Karpas-422 (cell line): ENCODE results near the gene DCAF8L1. TPM values are rescaled to one million over a fixed set of nuclear protein-coding genes. Genes with fewer than 3 reads are reported as not detected.
"Not testable (repeated sequence)": the region's sequence is repeated elsewhere in the genome, so short reads cannot be mapped to it uniquely, and the experiment has no call there.

Source experiments
- DNase-seq: peaks from one replicate; pipeline ENCODE4 v3.0.0-alpha.2; 2015
- H2AFZ ChIP-seq: fragments of 200-600 bp; sonication (generic); 2 replicates; pipeline ENCODE4 v1.6.1; 2014; ENCODE audit warnings: antibody characterized with exemption, low read length, mixed read lengths
- H3K27ac ChIP-seq: fragments of 200-600 bp; sonication (generic); 2 replicates; pipeline ENCODE4 v1.5.1; 2014; ENCODE audit warnings: mild to moderate bottlenecking, low read length, moderate library complexity
- H3K27me3 ChIP-seq: fragments of 200-600 bp; sonication (generic); 2 replicates; pipeline ENCODE4 v1.6.1; 2014; ENCODE audit warnings: low read length, mixed read lengths
- H3K36me3 ChIP-seq: fragments of 200-600 bp; sonication (generic); 2 replicates; pipeline ENCODE4 v1.6.1; 2014; ENCODE audit warnings: low read length, mixed read lengths; ENCODE audit not compliant: insufficient read depth
- H3K4me1 ChIP-seq: fragments of 200-600 bp; sonication (generic); 2 replicates; pipeline ENCODE4 v1.6.1; 2014; ENCODE audit warnings: mild to moderate bottlenecking, low read length, mixed read lengths
- H3K4me2 ChIP-seq: fragments of 200-600 bp; sonication (generic); 2 replicates; pipeline ENCODE4 v1.6.1; 2014; ENCODE audit warnings: low read length, low read depth, mild to moderate bottlenecking; ENCODE audit not compliant: poor library complexity, severe bottlenecking
- H3K4me3 ChIP-seq: fragments of 200-600 bp; sonication (generic); 2 replicates; pipeline ENCODE4 v1.5.1; 2014; ENCODE audit warnings: mild to moderate bottlenecking, antibody characterized with exemption, low read length, mixed read lengths
- H3K79me2 ChIP-seq: fragments of 200-600 bp; sonication (generic); 2 replicates; pipeline ENCODE4 v1.6.1; 2014; ENCODE audit warnings: mild to moderate bottlenecking, low read length, mixed read lengths
- H3K9ac ChIP-seq: fragments of 200-600 bp; sonication (generic); 2 replicates; pipeline ENCODE4 v1.6.0; 2014; ENCODE audit warnings: low read length
- H3K9me2 ChIP-seq: fragments of 200-600 bp; sonication (generic), shearing (Covaris generic); replicated peaks from 2 replicates; pipeline ENCODE4 v1.6.0; 2014; ENCODE audit warnings: mild to moderate bottlenecking, low read length, moderate library complexity; ENCODE audit not compliant: insufficient read depth
- H3K9me3 ChIP-seq: fragments of 300-700, 200-600 bp; sonication (generic); 2 replicates; pipeline ENCODE4 v1.6.1; 2014; ENCODE audit warnings: low read length, mixed read lengths
- H4K20me1 ChIP-seq: fragments of 200-600 bp; sonication (generic); 2 replicates; pipeline ENCODE4 v1.6.1; 2014; ENCODE audit warnings: mild to moderate bottlenecking, antibody characterized with exemption, low read length, low read depth; ENCODE audit not compliant: insufficient read depth
- total RNA-seq: library from RNA; depleted of rRNA; stranded (reverse); fragments of >200 nt; shearing (Covaris generic); gene quantifications from 2 replicates; pipeline ENCODE4 v1.2.3, GENCODE V29; 2014; ENCODE audit warnings: low replicate concordance

DCAF8L1 gene
- total RNA-seq, 1 experiment from 2014 or later: not detected

- Histone ChIP-seq H3K27me3 (no peaks in the 10 kb centered on the region), H3K36me3 (no peaks in the 10 kb centered on the region), H3K4me1 (no peaks in the 10 kb centered on the region)
These were observed 6.8 kb upstream of the DCAF8L1 start for GRCh38 chrX:27987862-27988646.

GRCh38 chrX:27976934-27977333 is 4.3 kb downstream of the DCAF8L1 start:
- DNase-seq, H3K4me3 ChIP-seq, H3K27me3 ChIP-seq, H3K79me2 ChIP-seq, H3K36me3 ChIP-seq, H3K4me2 ChIP-seq, H2AFZ ChIP-seq, H3K27ac ChIP-seq, H3K9me2 ChIP-seq, H3K4me1 ChIP-seq, H3K9ac ChIP-seq, H4K20me1 ChIP-seq: not testable (repeated sequence)
- peaks cover 15% of the 10 kb centered on the region for H3K9me3 ChIP-seq

More at GRCh38 chrX:27987862-27988646, 6.8 kb upstream of the DCAF8L1 start:
- DNase-seq: no peak
- no peaks in the 10 kb centered on the region for H3K79me2 ChIP-seq
- H4K20me1 ChIP-seq: no peaks in the 10 kb centered on the region
- H3K27ac ChIP-seq: no peak overlapping the region
- H3K9ac ChIP-seq: no peak overlapping the region
- no peak overlapping the region for H3K4me2 ChIP-seq
- 0 out of 2 replicates have a peak, but pooled peaks cover 4% of the 10 kb centered on the region for H3K9me2 ChIP-seq
- peaks cover 19% of the 10 kb centered on the region; the same call in 1 of the 2 replicates for H3K9me3 ChIP-seq
- H3K4me3 ChIP-seq: no peak overlapping the region
- H2AFZ ChIP-seq: no peak overlapping the region

GRCh38 chrX:27976284-27976683 is 5.0 kb downstream of the DCAF8L1 start:
- Histone ChIP-seq H3K4me3 (no peak overlapping the region), H3K9me2 (no peaks in the 10 kb centered on the region; the same call in 1 of the 2 replicates), H3K79me2 (no peaks in the 10 kb centered on the region), H3K9me3 (peaks cover 13% of the 10 kb centered on the region), H2AFZ (no peak overlapping the region), H3K27ac (no peak overlapping the region), H3K36me3 (no peaks in the 10 kb centered on the region), H3K4me1 (no peaks in the 10 kb centered on the region), H3K27me3 (no peaks in the 10 kb centered on the region), H3K4me2 (no peak overlapping the region), H3K9ac (no peak overlapping the region), H4K20me1 (no peaks in the 10 kb centered on the region)
- no peak for DNase-seq

GRCh38 chrX:27968878-27969277 is 12.4 kb downstream of the DCAF8L1 start:
- H3K36me3 ChIP-seq: no peaks in the 10 kb centered on the region

GRCh38 chrX:27968352-27968751 is 12.9 kb downstream of the DCAF8L1 start:
- no peaks in the 10 kb centered on the region for H3K36me3 ChIP-seq
- H3K9me3 ChIP-seq: peaks cover 22% of the 10 kb centered on the region
- DNase-seq: no peak
- H3K27ac ChIP-seq: no peak overlapping the region
- no peak overlapping the region for H3K9ac ChIP-seq
- no peaks in the 10 kb centered on the region for H3K79me2 ChIP-seq
- no peak overlapping the region for H3K4me3 ChIP-seq
- H3K4me2 ChIP-seq: no peak overlapping the region
- H4K20me1 ChIP-seq: no peaks in the 10 kb centered on the region
- no peak overlapping the region for H2AFZ ChIP-seq
- no peaks in the 10 kb centered on the region for H3K27me3 ChIP-seq
- no peaks in the 10 kb centered on the region for H3K4me1 ChIP-seq
- no peaks in the 10 kb centered on the region for H3K9me2 ChIP-seq

More at GRCh38 chrX:27968878-27969277, 12.4 kb downstream of the DCAF8L1 start:
- H4K20me1 ChIP-seq: no peaks in the 10 kb centered on the region
- no peak overlapping the region for H3K27ac ChIP-seq
- H3K4me1 ChIP-seq: no peaks in the 10 kb centered on the region
- peaks cover 22% of the 10 kb centered on the region for H3K9me3 ChIP-seq
- no peak overlapping the region for H2AFZ ChIP-seq
- DNase-seq: no peak
- H3K9ac ChIP-seq: no peak overlapping the region
- no peaks in the 10 kb centered on the region for H3K79me2 ChIP-seq
- no peaks in the 10 kb centered on the region for H3K27me3 ChIP-seq
- H3K4me2 ChIP-seq: no peak overlapping the region
- H3K4me3 ChIP-seq: no peak overlapping the region
- no peaks in the 10 kb centered on the region for H3K9me2 ChIP-seq

- no peaks in the 10 kb centered on the region for H3K79me2 ChIP-seq
- peaks cover 25% of the 10 kb centered on the region for H3K9me3 ChIP-seq
- H3K9ac ChIP-seq: no peak overlapping the region
These were observed 14.3 kb downstream of the DCAF8L1 start for GRCh38 chrX:27966955-27967354.

GRCh38 chrX:27966492-27966891 is 14.8 kb downstream of the DCAF8L1 start:
- Histone ChIP-seq H3K9me3 (peaks cover 25% of the 10 kb centered on the region), H3K9ac (no peak overlapping the region), H2AFZ (no peak overlapping the region), H3K4me2 (no peak overlapping the region), H3K36me3 (no peaks in the 10 kb centered on the region), H3K27ac (no peak overlapping the region), H4K20me1 (no peaks in the 10 kb centered on the region), H3K27me3 (no peaks in the 10 kb centered on the region), H3K4me3 (no peak overlapping the region), H3K79me2 (no peaks in the 10 kb centered on the region), H3K9me2 (no peaks in the 10 kb centered on the region), H3K4me1 (no peaks in the 10 kb centered on the region)
- no peak for DNase-seq

More at GRCh38 chrX:27966955-27967354, 14.3 kb downstream of the DCAF8L1 start:
- no peak overlapping the region for H2AFZ ChIP-seq
- H3K36me3 ChIP-seq: no peaks in the 10 kb centered on the region
- H3K4me3 ChIP-seq: no peak overlapping the region
- no peak for DNase-seq
- no peak overlapping the region for H3K4me2 ChIP-seq
- H3K9me2 ChIP-seq: no peaks in the 10 kb centered on the region
- no peaks in the 10 kb centered on the region for H3K4me1 ChIP-seq
- no peak overlapping the region for H3K27ac ChIP-seq
- H3K27me3 ChIP-seq: no peaks in the 10 kb centered on the region
- no peaks in the 10 kb centered on the region for H4K20me1 ChIP-seq

GRCh38 chrX:27965348-27965747 is 15.9 kb downstream of the DCAF8L1 start:
- H3K9me3 ChIP-seq: peaks cover 22% of the 10 kb centered on the region
- not testable (repeated sequence) for H3K4me1 ChIP-seq, H3K27me3 ChIP-seq, H4K20me1 ChIP-seq, H3K4me2 ChIP-seq, H3K9ac ChIP-seq, H3K27ac ChIP-seq, H3K4me3 ChIP-seq, H3K9me2 ChIP-seq, H3K79me2 ChIP-seq, H3K36me3 ChIP-seq, DNase-seq, H2AFZ ChIP-seq
